Gastrocnemius medialis (tissue), 4 donors: ENCODE measurements around the gene LMTK2.

Experiments used
- CTCF ChIP-seq, 5 experiments: fragments of 450-650 bp in 3 of 5; fragments of 200-600 bp in 2 of 5; sonication (generic) in 2 of 5; IDR thresholded peaks in 4 of 5; conservative IDR thresholded peaks in 1 of 5; 1 replicate in 4 of 5; 2 replicates in 1 of 5; pipeline ENCODE4 v1.5.1; 2016 to 2019; ENCODE audit warnings: antibody characterized with exemption in 5 of 5, mild to moderate bottlenecking in 3 of 5, moderate library complexity in 3 of 5
- POLR2A ChIP-seq, 2 donors: fragments of 450-650 bp; IDR thresholded peaks; one replicate each; pipeline ENCODE4 v1.6.1; 2017; ENCODE audit warnings: antibody characterized with exemption in 2 of 2, mild to moderate bottlenecking in 2 of 2, moderate library complexity in 2 of 2

DNA sequence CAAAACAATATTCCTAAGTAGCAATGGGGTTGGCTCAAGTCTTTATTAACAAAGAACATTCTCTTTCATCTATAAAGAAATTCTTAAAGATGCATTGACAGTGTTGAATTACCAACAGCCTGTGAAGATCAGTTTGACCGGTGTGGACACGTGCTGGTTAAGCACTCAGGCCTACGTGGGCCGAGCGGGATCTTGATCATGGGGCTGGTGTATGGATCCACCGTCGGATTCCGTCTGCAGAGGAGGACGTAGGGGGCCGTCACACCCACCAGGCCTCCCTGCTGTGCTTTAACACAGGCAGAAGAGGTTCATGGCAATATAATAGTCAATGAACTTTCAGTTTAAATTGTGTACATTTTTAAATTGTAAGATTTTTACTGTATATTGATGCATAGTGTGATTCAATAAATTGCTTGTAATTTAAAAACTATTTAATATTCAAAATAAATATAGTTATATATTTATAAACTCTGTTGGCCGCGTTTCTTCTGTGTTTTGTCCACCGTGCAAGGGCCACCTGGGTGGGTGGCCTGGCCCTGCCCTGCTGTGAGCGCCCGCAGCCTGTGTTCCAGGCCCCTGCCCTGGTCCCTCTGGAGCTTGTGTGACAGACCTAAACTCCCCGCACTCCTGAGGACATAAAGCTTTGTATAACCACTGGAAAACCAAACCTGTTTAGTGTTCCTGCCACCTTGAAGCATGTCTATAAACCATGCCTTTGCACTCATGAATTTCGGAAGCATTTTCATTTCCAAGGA is 102.7 kb downstream of the LMTK2 start:
- TF ChIP-seq POLR2A (IDR thresholded peaks at IDR 0.05) (no peak), CTCF (IDR thresholded peaks at IDR 0.05 in 4 of 5, conservative IDR thresholded peaks at IDR 0.05 in 1 of 5) (no peak)
